OCI-LY1 (cell line): ENCODE results near the gene INTS6L.

Experiments used
- EZH2 ChIP-seq: fragments of 200-600 bp; sonication (generic), shearing (Covaris generic); IDR thresholded peaks from 2 replicates; pipeline ENCODE4 v1.8.0; 2017; ENCODE audit warnings: borderline replicate concordance, mixed run types, mild to moderate bottlenecking, antibody characterized with exemption, low read length, moderate library complexity, mixed read lengths
- TF ChIP-seq, protein P1 (sequence below): fragments of 200-600 bp; sonication (generic), shearing (Covaris generic); IDR thresholded peaks from 2 replicates; pipeline ENCODE4 v1.5.1; 2017; ENCODE audit warnings: mild to moderate bottlenecking, antibody characterized with exemption, low read length, moderate library complexity, mixed read lengths

DNA sequence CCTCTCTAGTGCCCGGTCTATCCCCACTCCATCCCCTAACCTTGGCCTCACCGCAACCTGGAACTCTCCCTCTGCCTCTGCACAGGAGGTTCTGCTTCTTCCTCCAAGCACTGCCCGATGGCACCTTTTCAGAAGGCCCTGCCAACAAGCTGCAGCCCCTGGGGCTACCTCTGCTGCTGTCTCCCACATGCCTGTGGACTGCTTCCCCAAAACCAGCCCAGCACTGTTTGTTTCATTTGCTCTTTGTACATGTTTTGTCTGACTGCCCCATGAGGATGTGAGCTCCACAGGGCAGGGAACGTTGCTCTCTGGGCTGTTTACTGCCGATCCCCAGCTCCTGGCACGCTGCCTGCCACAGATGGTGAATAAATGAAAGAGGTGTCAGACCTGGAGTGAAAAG is 85.4 kb downstream of the INTS6L start:
- TF ChIP-seq, protein P1, sequence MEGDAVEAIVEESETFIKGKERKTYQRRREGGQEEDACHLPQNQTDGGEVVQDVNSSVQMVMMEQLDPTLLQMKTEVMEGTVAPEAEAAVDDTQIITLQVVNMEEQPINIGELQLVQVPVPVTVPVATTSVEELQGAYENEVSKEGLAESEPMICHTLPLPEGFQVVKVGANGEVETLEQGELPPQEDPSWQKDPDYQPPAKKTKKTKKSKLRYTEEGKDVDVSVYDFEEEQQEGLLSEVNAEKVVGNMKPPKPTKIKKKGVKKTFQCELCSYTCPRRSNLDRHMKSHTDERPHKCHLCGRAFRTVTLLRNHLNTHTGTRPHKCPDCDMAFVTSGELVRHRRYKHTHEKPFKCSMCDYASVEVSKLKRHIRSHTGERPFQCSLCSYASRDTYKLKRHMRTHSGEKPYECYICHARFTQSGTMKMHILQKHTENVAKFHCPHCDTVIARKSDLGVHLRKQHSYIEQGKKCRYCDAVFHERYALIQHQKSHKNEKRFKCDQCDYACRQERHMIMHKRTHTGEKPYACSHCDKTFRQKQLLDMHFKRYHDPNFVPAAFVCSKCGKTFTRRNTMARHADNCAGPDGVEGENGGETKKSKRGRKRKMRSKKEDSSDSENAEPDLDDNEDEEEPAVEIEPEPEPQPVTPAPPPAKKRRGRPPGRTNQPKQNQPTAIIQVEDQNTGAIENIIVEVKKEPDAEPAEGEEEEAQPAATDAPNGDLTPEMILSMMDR: no peak
- no peak for TF ChIP-seq EZH2
